GM12875 (cell line): ENCODE measurements around the gene ASIC3.

Source experiments
- H3K4me3 ChIP-seq: one replicate; pipeline ENCODE4 v1.5.1; 2011; ENCODE audit warnings: low read depth, low read length, control low read depth
- CTCF ChIP-seq: IDR thresholded peaks from 2 replicates; pipeline ENCODE4 v1.5.1; 2011; ENCODE audit warnings: low read depth, mild to moderate bottlenecking, control low read depth, inconsistent platforms, low read length, moderate library complexity, borderline replicate concordance; ENCODE audit not compliant: insufficient read depth

ASIC3 gene

GRCh38 chr7:151028131-151028947 lies 20.0 kb upstream of the ASIC3 start, which contains the start of gene ABCB8:
Gene ABCB8 (plus strand): TSS chr7:151028450. CDS start chr7:151028516, 66 bp downstream.
- H3K4me3 ChIP-seq: peak within 1 kb of the TSS; percentile 73
- TF ChIP-seq CTCF: peak; percentile 40

- no peak for TF ChIP-seq CTCF
- peak overlapping the region; percentile 73 for H3K4me3 ChIP-seq
Observed at GRCh38 chr7:151028948-151029501, 19.3 kb upstream of the ASIC3 start.

GRCh38 chr7:151031011-151031410 lies 17.3 kb upstream of the ASIC3 start:
- no peak for TF ChIP-seq CTCF
- no peak overlapping the region for H3K4me3 ChIP-seq

GRCh38 chr7:151032936-151033863 lies 15.1 kb upstream of the ASIC3 start:
- TF ChIP-seq CTCF: peak; percentile 16; the same call in 1 of the 2 replicates
- no peak overlapping the region for H3K4me3 ChIP-seq

- no peak for TF ChIP-seq CTCF
- H3K4me3 ChIP-seq: no peak overlapping the region
Observed at GRCh38 chr7:151033864-151034249, 14.5 kb upstream of the ASIC3 start.

GRCh38 chr7:151034312-151035025 lies 13.9 kb upstream of the ASIC3 start:
- H3K4me3 ChIP-seq: no peak overlapping the region
- no peak for TF ChIP-seq CTCF
